HL-60 (cell line): ENCODE results near the gene MED13L.

Experiments used
- POLR2AphosphoS5 ChIP-seq: IDR thresholded peaks from 2 replicates; pipeline ENCODE4 v1.6.1; 2012; ENCODE audit warnings: low read depth
- TF ChIP-seq, protein P1 (sequence below): IDR thresholded peaks from one replicate; pipeline ENCODE4 v1.5.1; 2011; ENCODE audit warnings: low read length, control low read depth, inconsistent platforms; ENCODE audit not compliant: insufficient read depth

DNA sequence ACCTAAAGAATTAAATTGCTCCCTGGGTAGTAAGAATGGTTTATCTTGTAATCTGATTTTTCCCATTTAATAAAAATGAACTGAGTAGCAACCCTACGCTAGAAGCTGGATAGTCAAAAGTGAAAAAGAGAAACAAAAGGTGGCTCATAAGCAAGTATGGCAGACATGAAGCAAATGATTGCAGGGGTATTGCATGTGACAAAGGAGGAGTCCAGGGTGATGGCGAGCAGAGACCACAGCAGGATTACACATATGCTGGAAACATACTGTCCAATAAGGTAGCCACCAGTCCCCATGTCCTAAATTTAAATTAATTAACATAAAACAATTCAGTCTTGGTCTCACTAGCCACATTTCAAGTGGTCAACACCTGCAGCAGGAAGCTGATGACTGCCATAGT is 283.8 kb downstream of the MED13L start:
- no peak for TF ChIP-seq POLR2AphosphoS5
- TF ChIP-seq, protein P1, sequence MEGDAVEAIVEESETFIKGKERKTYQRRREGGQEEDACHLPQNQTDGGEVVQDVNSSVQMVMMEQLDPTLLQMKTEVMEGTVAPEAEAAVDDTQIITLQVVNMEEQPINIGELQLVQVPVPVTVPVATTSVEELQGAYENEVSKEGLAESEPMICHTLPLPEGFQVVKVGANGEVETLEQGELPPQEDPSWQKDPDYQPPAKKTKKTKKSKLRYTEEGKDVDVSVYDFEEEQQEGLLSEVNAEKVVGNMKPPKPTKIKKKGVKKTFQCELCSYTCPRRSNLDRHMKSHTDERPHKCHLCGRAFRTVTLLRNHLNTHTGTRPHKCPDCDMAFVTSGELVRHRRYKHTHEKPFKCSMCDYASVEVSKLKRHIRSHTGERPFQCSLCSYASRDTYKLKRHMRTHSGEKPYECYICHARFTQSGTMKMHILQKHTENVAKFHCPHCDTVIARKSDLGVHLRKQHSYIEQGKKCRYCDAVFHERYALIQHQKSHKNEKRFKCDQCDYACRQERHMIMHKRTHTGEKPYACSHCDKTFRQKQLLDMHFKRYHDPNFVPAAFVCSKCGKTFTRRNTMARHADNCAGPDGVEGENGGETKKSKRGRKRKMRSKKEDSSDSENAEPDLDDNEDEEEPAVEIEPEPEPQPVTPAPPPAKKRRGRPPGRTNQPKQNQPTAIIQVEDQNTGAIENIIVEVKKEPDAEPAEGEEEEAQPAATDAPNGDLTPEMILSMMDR, result no peak
